Right lobe of liver (tissue), 4 donors: ENCODE measurements around the gene RNF157.

Source experiments
- CTCF ChIP-seq, 4 donors: fragments of 200-600 bp in 3 of 4; fragments of 450-650 bp in 1 of 4; IDR thresholded peaks; one replicate each; pipeline versions ENCODE4 v1.5.1 to v1.8.0; 2016 to 2022; ENCODE audit warnings: antibody characterized with exemption in 4 of 4, mild to moderate bottlenecking in 2 of 4
- POLR2A ChIP-seq: fragments of 450-650 bp; IDR thresholded peaks from one replicate; pipeline ENCODE4 v1.6.1; 2017; ENCODE audit warnings: antibody characterized with exemption, mild to moderate bottlenecking
- donor health status: DM: no; HTN: no; CAD: no.
- donor health status: DM: no; HTN: no; CAD: no.
- donor health status: DM: no; HTN: yes; CAD: no.

DNA sequence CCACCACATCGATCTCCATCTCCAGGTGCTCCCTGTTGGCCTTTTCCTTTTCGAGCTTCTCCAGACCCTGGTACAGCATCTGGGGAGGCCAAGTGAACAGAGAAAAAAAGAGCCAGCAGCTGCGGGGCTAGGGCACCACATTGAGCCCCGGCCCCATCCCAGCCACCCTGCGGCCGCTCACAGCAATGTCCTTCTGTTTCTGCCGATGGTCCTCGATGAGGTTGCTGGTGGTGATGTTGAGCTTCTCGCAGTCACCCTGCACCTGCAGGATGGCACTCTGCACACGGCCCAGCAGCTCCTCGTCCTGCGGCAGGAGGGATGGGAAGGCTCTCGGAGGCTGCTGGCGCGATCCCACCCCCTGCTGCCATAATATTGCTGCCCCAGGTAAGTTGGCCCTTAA lies 40.4 kb upstream of the RNF157 start:
- TF ChIP-seq CTCF (IDR thresholded peaks at IDR 0.05) (no peak), POLR2A (no peak)
